ENCODE results near the gene OSBPL9. TPM values are rescaled to one million over a fixed set of nuclear protein-coding genes. Genes with fewer than 3 reads are reported as not detected.

OSBPL9 gene
- total RNA-seq, 1 donor from 2014 or later, result 103 TPM

GRCh38 chr1:51576923-51577322 is 40.0 kb upstream of the OSBPL9 start:
- no peaks in the 10 kb centered on the region for H3K36me3 Mint-ChIP-seq (ENCODE audit: unreplicated experiment)
- no peak for TF ChIP-seq CTCF (IDR thresholded peaks at IDR 0.05)
- no peak overlapping the region for H3K4me3 Mint-ChIP-seq (ENCODE audit: unreplicated experiment)
- H3K27ac Mint-ChIP-seq (ENCODE audit: unreplicated experiment), result no peak overlapping the region
- no peak for DNase-seq (ENCODE audit: extremely low spot score, unreplicated experiment)
- peaks cover 9% of the 10 kb centered on the region for H3K4me1 Mint-ChIP-seq (ENCODE audit: unreplicated experiment)
- no peaks in the 10 kb centered on the region for H3K27me3 Mint-ChIP-seq (ENCODE audit: unreplicated experiment)
- H3K9me3 Mint-ChIP-seq (ENCODE audit: unreplicated experiment), result no peaks in the 10 kb centered on the region

- Mint-ChIP-seq H3K27ac (ENCODE audit: unreplicated experiment) (no peak overlapping the region), H3K9me3 (ENCODE audit: unreplicated experiment) (no peaks in the 10 kb centered on the region), H3K4me3 (ENCODE audit: unreplicated experiment) (no peak overlapping the region), H3K4me1 (ENCODE audit: unreplicated experiment) (peaks cover 9% of the 10 kb centered on the region), H3K27me3 (ENCODE audit: unreplicated experiment) (no peaks in the 10 kb centered on the region), H3K36me3 (ENCODE audit: unreplicated experiment) (no peaks in the 10 kb centered on the region)
- no peak for DNase-seq (ENCODE audit: extremely low spot score, unreplicated experiment)
- TF ChIP-seq CTCF (IDR thresholded peaks at IDR 0.05), result no peak
These were observed 38.3 kb upstream of the OSBPL9 start for GRCh38 chr1:51578383-51579109.

DNA sequence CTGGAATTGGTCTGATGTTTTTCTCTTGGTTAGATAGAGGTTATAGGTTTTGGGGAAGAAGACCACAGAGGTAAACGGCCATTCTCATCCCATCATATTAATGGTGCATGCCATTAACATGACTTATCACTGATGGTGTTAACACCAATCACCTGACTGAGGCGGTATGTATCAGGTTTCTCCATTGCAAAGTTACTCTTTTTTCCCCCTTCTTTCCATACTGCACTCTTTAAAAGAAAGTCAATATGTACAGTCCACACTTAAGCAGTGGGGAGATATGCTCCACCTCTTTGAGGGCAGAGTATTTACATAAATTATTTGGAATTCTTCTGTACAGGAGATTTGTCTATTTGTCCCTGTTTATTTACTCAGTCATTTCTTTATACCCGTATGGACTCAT is 35.7 kb upstream of the OSBPL9 start:
- H3K27ac Mint-ChIP-seq (ENCODE audit: unreplicated experiment), result no peak overlapping the region
- H3K9me3 Mint-ChIP-seq (ENCODE audit: unreplicated experiment), result no peaks in the 10 kb centered on the region
- H3K36me3 Mint-ChIP-seq (ENCODE audit: unreplicated experiment), result no peaks in the 10 kb centered on the region
- no peak overlapping the region for H3K4me3 Mint-ChIP-seq (ENCODE audit: unreplicated experiment)
- H3K27me3 Mint-ChIP-seq (ENCODE audit: unreplicated experiment), result no peaks in the 10 kb centered on the region
- H3K4me1 Mint-ChIP-seq (ENCODE audit: unreplicated experiment), result no peaks in the 10 kb centered on the region
- TF ChIP-seq CTCF (IDR thresholded peaks at IDR 0.05), result no peak
- no peak for DNase-seq (ENCODE audit: extremely low spot score, unreplicated experiment)

GRCh38 chr1:51583532-51583931 is 33.4 kb upstream of the OSBPL9 start:
- Mint-ChIP-seq H3K27ac (ENCODE audit: unreplicated experiment) (no peak overlapping the region), H3K4me3 (ENCODE audit: unreplicated experiment) (no peak overlapping the region), H3K4me1 (ENCODE audit: unreplicated experiment) (no peaks in the 10 kb centered on the region), H3K27me3 (ENCODE audit: unreplicated experiment) (no peaks in the 10 kb centered on the region), H3K36me3 (ENCODE audit: unreplicated experiment) (no peaks in the 10 kb centered on the region), H3K9me3 (ENCODE audit: unreplicated experiment) (no peaks in the 10 kb centered on the region)
- TF ChIP-seq CTCF (IDR thresholded peaks at IDR 0.05), result no peak
- DNase-seq (ENCODE audit: extremely low spot score, unreplicated experiment), result no peak

- no peaks in the 10 kb centered on the region for H3K4me1 Mint-ChIP-seq (ENCODE audit: unreplicated experiment)
- no peaks in the 10 kb centered on the region for H3K9me3 Mint-ChIP-seq (ENCODE audit: unreplicated experiment)
- H3K27me3 Mint-ChIP-seq (ENCODE audit: unreplicated experiment), result no peaks in the 10 kb centered on the region
- no peak overlapping the region for H3K4me3 Mint-ChIP-seq (ENCODE audit: unreplicated experiment)
- no peak for DNase-seq (ENCODE audit: extremely low spot score, unreplicated experiment)
- no peak overlapping the region for H3K27ac Mint-ChIP-seq (ENCODE audit: unreplicated experiment)
- TF ChIP-seq CTCF (IDR thresholded peaks at IDR 0.05), result no peak
- H3K36me3 Mint-ChIP-seq (ENCODE audit: unreplicated experiment), result no peaks in the 10 kb centered on the region
These were observed 32.9 kb upstream of the OSBPL9 start for GRCh38 chr1:51584021-51584420.
